Hepatocyte (in vitro differentiated cells): ENCODE measurements around the gene TEX30. TPM values are rescaled to one million over a fixed set of nuclear protein-coding genes. Genes with fewer than 3 reads are reported as not detected.

Experiments used
- DNase-seq: peaks from one replicate; pipeline ENCODE4 v3.0.0-alpha.2; 2016; ENCODE audit warnings: low spot score
- H2AFZ ChIP-seq: fragments of 200-600 bp; sonication (generic); 2 replicates; pipeline ENCODE4 v1.6.0; 2016; ENCODE audit warnings: antibody characterized with exemption, mild to moderate bottlenecking
- H3K27ac ChIP-seq: fragments of 200-600 bp; sonication (generic); 2 replicates; pipeline ENCODE4 v1.5.1; 2016; ENCODE audit warnings: mild to moderate bottlenecking
- H3K27me3 ChIP-seq: fragments of 200-600 bp; sonication (generic); 2 replicates; pipeline ENCODE4 v1.6.1; 2016
- H3K36me3 ChIP-seq: fragments of 200-600 bp; sonication (generic); replicated peaks from 2 replicates; pipeline ENCODE4 v1.5.1; 2016; ENCODE audit warnings: low read depth; ENCODE audit not compliant: insufficient read depth
- H3K4me1 ChIP-seq: fragments of 200-600 bp; sonication (generic); 2 replicates; pipeline ENCODE4 v1.5.1; 2016; ENCODE audit warnings: mild to moderate bottlenecking, moderate library complexity; ENCODE audit not compliant: insufficient read depth
- H3K4me2 ChIP-seq: fragments of 200-600 bp; sonication (generic); 2 replicates; pipeline ENCODE4 v1.6.0; 2016
- H3K4me3 ChIP-seq: fragments of 200-600 bp; sonication (generic); 2 replicates; pipeline ENCODE4 v1.5.1; 2016; ENCODE audit warnings: mild to moderate bottlenecking
- H3K79me2 ChIP-seq: fragments of 200-600 bp; sonication (generic); 2 replicates; pipeline ENCODE4 v1.6.0; 2017; ENCODE audit warnings: mild to moderate bottlenecking
- H3K9me2 ChIP-seq: fragments of 200-600 bp; sonication (generic); replicated peaks from 2 replicates; pipeline ENCODE4 v1.6.0; 2017; ENCODE audit warnings: mild to moderate bottlenecking; ENCODE audit not compliant: insufficient read depth
- H3K9me3 ChIP-seq: fragments of 200-600 bp; sonication (generic); 2 replicates; pipeline ENCODE4 v1.5.1; 2016; ENCODE audit warnings: low read depth, mild to moderate bottlenecking
- H4K20me1 ChIP-seq: fragments of 200-600 bp; sonication (generic); 2 replicates; pipeline ENCODE4 v1.6.0; 2016; ENCODE audit warnings: mild to moderate bottlenecking; ENCODE audit not compliant: insufficient read depth, poor library complexity, severe bottlenecking
- EZH2 ChIP-seq: fragments of 200-600 bp; sonication (generic); IDR thresholded peaks from 2 replicates; pipeline ENCODE4 v1.6.1; 2016; ENCODE audit warnings: antibody characterized with exemption, mild to moderate bottlenecking, borderline replicate concordance
- EZH2phosphoT487 ChIP-seq: fragments of 200-600 bp; sonication (generic); IDR thresholded peaks from one replicate; pipeline ENCODE4 v1.6.1; 2018; ENCODE audit warnings: antibody characterized with exemption, mild to moderate bottlenecking, low read depth, moderate library complexity; ENCODE audit not compliant: unreplicated experiment, severe bottlenecking
- WGBS: methylation state at CpG from one replicate; pipeline ENCODE4 v1.1.6; 2016; ENCODE audit warnings: low lambda C conversion rate; ENCODE audit errors: missing lambda C conversion rate; 5-methylcytosine and 5-hydroxymethylcytosine counted together
- polyA plus RNA-seq: library from polyadenylated mRNA; unstranded; fragments of >200 nt; fragmentation: Nextera tagmentation; extraction: Ambion mirVana; gene quantifications from 2 replicates; pipeline ENCODE4 v1.2.1, GENCODE V29; 2016
- total RNA-seq: library from RNA; depleted of rRNA; stranded (reverse); fragments of >200 nt; gene quantifications from 2 replicates; pipeline ENCODE4 v1.2.3, GENCODE V29; 2014
- TF ChIP-seq, protein P1 (sequence below): fragments of 200-600 bp; sonication (generic); IDR thresholded peaks from 2 replicates; pipeline ENCODE4 v1.5.1; 2016; ENCODE audit warnings: antibody characterized with exemption, mild to moderate bottlenecking; ENCODE audit not compliant: poor library complexity

Gene TEX30
- total and polyA plus RNA-seq, 2 experiments from 2014 or later = 15.4 to 20.6 TPM

DNA sequence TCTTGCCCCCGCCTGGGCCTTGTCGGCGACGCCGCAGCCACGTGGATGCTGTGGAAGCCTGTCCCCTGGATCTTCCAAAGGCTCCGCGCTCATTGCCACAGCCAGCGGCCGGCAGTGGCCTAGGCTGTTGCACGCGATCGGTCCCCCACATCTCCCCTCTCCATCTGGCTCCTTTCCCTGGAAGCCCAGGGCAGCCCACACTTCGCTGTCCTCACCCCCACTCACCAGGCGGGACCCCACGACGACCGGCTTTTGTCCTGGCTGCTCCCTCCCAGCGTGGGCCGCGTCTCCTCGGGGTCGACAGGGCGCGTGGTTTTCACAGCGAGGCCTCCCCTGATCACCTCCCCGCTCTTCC, 605 bp upstream of the TEX30 start:
- WGBS = 93% methylated on average over 27 of the region's 27 CpGs
- H3K4me3 ChIP-seq = peak overlapping the region; percentile 91

DNA sequence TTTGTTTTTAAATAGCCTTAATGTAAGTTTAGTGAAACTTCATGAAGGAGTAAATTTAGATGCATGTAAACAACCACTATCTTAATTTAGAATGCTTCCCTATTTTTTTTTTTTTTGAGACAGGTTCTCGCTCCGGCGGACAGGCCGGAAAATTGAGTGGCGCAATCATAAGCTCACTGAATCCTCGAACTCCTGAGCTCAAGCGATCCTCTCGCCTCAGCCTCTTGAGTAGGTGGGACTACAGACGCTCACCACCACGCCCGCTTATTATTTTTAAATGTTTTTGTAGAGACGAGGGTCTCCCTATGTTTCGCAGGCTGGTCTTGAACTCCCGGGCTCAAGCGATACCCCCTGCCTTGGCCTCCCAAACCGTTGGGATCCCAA, 1.6 kb downstream of the TEX30 start:
- no peak overlapping the region for H2AFZ ChIP-seq
- WGBS = 95% methylated on average over 14 of the region's 16 CpGs
- no peaks in the 10 kb centered on the region for H3K9me3 ChIP-seq
- no peaks in the 10 kb centered on the region for H3K27me3 ChIP-seq
- no peak for DNase-seq
- H3K9me2 ChIP-seq = no peaks in the 10 kb centered on the region
- peaks cover 13% of the 10 kb centered on the region for H3K4me1 ChIP-seq
- peak overlapping the region; percentile 94 for H3K4me2 ChIP-seq
- peaks cover 12% of the 10 kb centered on the region for H3K79me2 ChIP-seq
- H3K27ac ChIP-seq = no peak overlapping the region
- no peak overlapping the region for H3K4me3 ChIP-seq
- no peaks in the 10 kb centered on the region for H3K36me3 ChIP-seq
- no peak for TF ChIP-seq EZH2
- TF ChIP-seq, protein P1, sequence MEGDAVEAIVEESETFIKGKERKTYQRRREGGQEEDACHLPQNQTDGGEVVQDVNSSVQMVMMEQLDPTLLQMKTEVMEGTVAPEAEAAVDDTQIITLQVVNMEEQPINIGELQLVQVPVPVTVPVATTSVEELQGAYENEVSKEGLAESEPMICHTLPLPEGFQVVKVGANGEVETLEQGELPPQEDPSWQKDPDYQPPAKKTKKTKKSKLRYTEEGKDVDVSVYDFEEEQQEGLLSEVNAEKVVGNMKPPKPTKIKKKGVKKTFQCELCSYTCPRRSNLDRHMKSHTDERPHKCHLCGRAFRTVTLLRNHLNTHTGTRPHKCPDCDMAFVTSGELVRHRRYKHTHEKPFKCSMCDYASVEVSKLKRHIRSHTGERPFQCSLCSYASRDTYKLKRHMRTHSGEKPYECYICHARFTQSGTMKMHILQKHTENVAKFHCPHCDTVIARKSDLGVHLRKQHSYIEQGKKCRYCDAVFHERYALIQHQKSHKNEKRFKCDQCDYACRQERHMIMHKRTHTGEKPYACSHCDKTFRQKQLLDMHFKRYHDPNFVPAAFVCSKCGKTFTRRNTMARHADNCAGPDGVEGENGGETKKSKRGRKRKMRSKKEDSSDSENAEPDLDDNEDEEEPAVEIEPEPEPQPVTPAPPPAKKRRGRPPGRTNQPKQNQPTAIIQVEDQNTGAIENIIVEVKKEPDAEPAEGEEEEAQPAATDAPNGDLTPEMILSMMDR = no peak
- TF ChIP-seq EZH2phosphoT487 = no peak
- H4K20me1 ChIP-seq = no peaks in the 10 kb centered on the region

More for the DNA sequence above, 605 bp upstream of the TEX30 start:
- TF ChIP-seq EZH2 (no peak), EZH2phosphoT487 (no peak)
- TF ChIP-seq, protein P1 = no peak
- no peak for DNase-seq
- no peaks in the 10 kb centered on the region for H3K36me3 ChIP-seq
- no peaks in the 10 kb centered on the region for H3K9me3 ChIP-seq
- no peaks in the 10 kb centered on the region for H3K27me3 ChIP-seq
- H2AFZ ChIP-seq = peak overlapping the region; percentile 99
- H4K20me1 ChIP-seq = no peaks in the 10 kb centered on the region
- peaks cover 13% of the 10 kb centered on the region for H3K4me1 ChIP-seq
- peaks cover 12% of the 10 kb centered on the region for H3K79me2 ChIP-seq
- H3K27ac ChIP-seq = peak overlapping the region; percentile 80
- H3K9me2 ChIP-seq = no peaks in the 10 kb centered on the region
- H3K4me2 ChIP-seq = peak overlapping the region; percentile 94

DNA sequence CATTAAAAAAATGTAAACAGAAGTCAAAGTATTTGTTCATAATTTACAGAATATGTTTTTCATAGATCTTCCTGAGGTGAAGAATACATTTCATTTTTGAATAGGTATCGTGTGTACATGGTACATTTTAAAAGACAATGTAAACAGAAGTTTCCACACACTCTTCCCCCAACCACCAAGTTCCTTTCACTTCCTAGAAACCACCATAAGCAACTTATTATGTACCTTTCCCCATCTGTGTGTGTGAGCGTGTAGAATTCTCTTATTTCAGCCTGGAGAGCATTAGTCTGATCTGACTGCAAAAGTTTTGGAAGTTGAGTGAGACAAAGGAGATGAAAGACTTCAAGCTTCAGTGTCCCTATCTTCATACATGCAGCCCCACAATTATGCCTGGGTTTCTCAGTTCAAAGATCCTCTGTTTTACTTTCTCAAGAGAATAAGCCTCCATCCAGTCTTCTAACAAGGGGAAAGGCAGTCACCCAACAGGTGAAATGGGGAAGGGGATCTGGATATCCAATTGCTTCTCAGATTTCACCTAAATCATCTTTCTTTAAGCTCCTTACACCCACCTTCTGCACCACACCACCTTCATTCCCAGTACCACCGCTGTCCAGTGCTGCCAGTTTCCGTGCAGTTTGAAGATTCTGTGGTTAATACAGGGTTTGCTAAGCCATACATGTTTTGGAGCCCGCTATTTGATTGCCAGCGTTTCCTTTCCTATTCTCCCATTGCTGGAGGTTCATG, 2.1 kb downstream of the TEX30 start:
- H3K4me2 ChIP-seq = no peak overlapping the region
- no peak for DNase-seq
- H3K27me3 ChIP-seq = no peaks in the 10 kb centered on the region
- no peaks in the 10 kb centered on the region for H3K9me3 ChIP-seq
- H3K27ac ChIP-seq = no peak overlapping the region
- H3K4me1 ChIP-seq = peaks cover 13% of the 10 kb centered on the region
- TF ChIP-seq, protein P1 = no peak
- no peak for TF ChIP-seq EZH2
- no peak for TF ChIP-seq EZH2phosphoT487
- H3K4me3 ChIP-seq = no peak overlapping the region
- WGBS = 92% methylated on average over 6 of the region's 6 CpGs
- H3K9me2 ChIP-seq = no peaks in the 10 kb centered on the region
- H3K36me3 ChIP-seq = no peaks in the 10 kb centered on the region
- H4K20me1 ChIP-seq = no peaks in the 10 kb centered on the region
- peaks cover 12% of the 10 kb centered on the region for H3K79me2 ChIP-seq
- no peak overlapping the region for H2AFZ ChIP-seq
